Lung (tissue), 12 donors: ENCODE results near the gene DDN. TPM values are rescaled to one million over a fixed set of nuclear protein-coding genes. Genes with fewer than 3 reads are reported as not detected.
A peak's percentile ranks its signal among the peaks of the same experiment; 100 is the strongest.

Experiments used
- ATAC-seq: fragments of 200-7000 bp; cut with Tn5 transposase; one replicate; pipeline ENCODE4 v1.9.1; 2020; ENCODE audit warnings: moderate number of reproducible peaks; ENCODE audit not compliant: insufficient read depth, low FRiP score
- DNase-seq, 3 donors: peaks; one replicate each; pipeline ENCODE4 v3.0.0-alpha.2; 2013 to 2017
- H3K27ac ChIP-seq, 2 donors: one replicate each; pipeline ENCODE4 v1.5.1; 2013; ENCODE audit warnings: mild to moderate bottlenecking in 2 of 2, moderate library complexity in 2 of 2, control low read depth in 1 of 2, inconsistent platforms in 1 of 2, low read depth in 1 of 2, low read length in 1 of 2
- H3K27me3 ChIP-seq, 3 donors: one replicate each; pipeline ENCODE4 v1.5.1; 2013; ENCODE audit warnings: low read length in 2 of 3; ENCODE audit not compliant: control insufficient read depth in 3 of 3, insufficient read depth in 3 of 3
- H3K36me3 ChIP-seq, 4 donors: one replicate each; pipeline ENCODE4 v1.5.1; 2013; ENCODE audit warnings: low read length in 4 of 4, mild to moderate bottlenecking in 1 of 4, moderate library complexity in 1 of 4; ENCODE audit not compliant: control insufficient read depth in 4 of 4, insufficient read depth in 4 of 4
- H3K4me1 ChIP-seq, 5 donors: one replicate each; pipeline ENCODE4 v1.5.1; 2013; ENCODE audit warnings: low read length in 5 of 5, mild to moderate bottlenecking in 2 of 5, moderate library complexity in 1 of 5; ENCODE audit not compliant: control insufficient read depth in 5 of 5, insufficient read depth in 5 of 5
- H3K4me3 ChIP-seq: one replicate; pipeline ENCODE4 v1.5.1; 2013; ENCODE audit warnings: mild to moderate bottlenecking, control low read depth, moderate library complexity
- H3K9ac ChIP-seq, 2 donors: one replicate each; pipeline ENCODE4 v1.5.1; 2013; ENCODE audit warnings: low read length in 2 of 2, control low read depth in 1 of 2; ENCODE audit not compliant: insufficient read depth in 1 of 2
- H3K9me3 ChIP-seq, 4 donors: one replicate each; pipeline ENCODE4 v1.5.1; 2013; ENCODE audit warnings: low read length in 3 of 4, mild to moderate bottlenecking in 1 of 4, moderate library complexity in 1 of 4; ENCODE audit not compliant: control insufficient read depth in 4 of 4, insufficient read depth in 3 of 4
- WGBS, 2 donors: extraction: QIAGEN DNeasy Blood & Tissue Kit; methylation state at CpG; one replicate each; pipeline ENCODE4 v1.1.7; 2013; 5-methylcytosine and 5-hydroxymethylcytosine counted together
- polyA plus RNA-seq, 2 donors: library from polyadenylated mRNA; stranded (reverse); fragments of 200-250 nt; gene quantifications; one replicate each; pipeline ENCODE4 v1.2.1, GENCODE V29; 2013
- total RNA-seq, 2 donors: library from RNA; depleted of rRNA in 1 of 2; stranded (reverse); fragments of >200 nt in 1 of 2; gene quantifications; one replicate each; pipeline ENCODE4 v1.2.1, GENCODE V29; 2014 to 2021
- TF ChIP-seq, protein P1 (sequence below): IDR thresholded peaks from 2 replicates; pipeline ENCODE4 v1.5.1; 2012; ENCODE audit warnings: mild to moderate bottlenecking; ENCODE audit errors: control extremely low read depth, extremely low read depth
- donor health status: control.
- donor health status: control.
- donor health status: Bipolar disorder and iron deficiency.
- donor health status: healthy.
- donor health status: DM: yes; HTN: yes; CAD: no.

DDN gene
- total and polyA plus RNA-seq, 4 donors, result 0.04 to 0.12 (median 0.09) TPM

DNA sequence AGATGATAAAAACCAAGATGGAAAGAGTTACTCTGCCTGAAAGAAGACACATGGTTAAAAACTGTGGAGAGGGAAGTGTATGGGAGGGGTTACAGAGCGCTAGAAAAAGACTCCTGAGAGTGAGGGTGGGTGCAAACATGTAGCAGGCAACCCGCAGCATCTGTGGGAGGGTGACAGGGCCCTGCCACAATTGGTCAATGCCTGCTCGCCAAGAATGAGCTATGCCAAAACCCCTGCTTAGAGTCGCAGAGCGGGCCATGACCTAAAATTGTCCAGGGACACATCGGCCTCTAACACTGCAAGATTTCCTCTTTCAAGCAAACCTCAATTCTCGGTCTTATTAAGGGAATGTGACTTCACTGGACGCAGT lies 18.7 kb upstream of the DDN start:
- Histone ChIP-seq H3K4me3 (peak overlapping the region; percentile 64), H3K27ac (peak overlapping the region; percentile 91 to 94), H3K36me3 (peaks cover 14 to 20% (median 19%) of the 10 kb centered on the region in 4 donors), H3K27me3 (no peaks in the 10 kb centered on the region), H3K9me3 (no peaks in the 10 kb centered on the region), H3K9ac (peak overlapping the region; percentile 88 to 97), H3K4me1 (peaks cover 0 to 14% (median 4%) of the 10 kb centered on the region in 5 donors)
- WGBS, 2 donors, result 0 to 1% methylated on average over 8 of the region's 8 CpGs
- ATAC-seq (no peak), DNase-seq (peak in 2 of 3 donors; percentile 55 to 59)
- TF ChIP-seq, protein P1, sequence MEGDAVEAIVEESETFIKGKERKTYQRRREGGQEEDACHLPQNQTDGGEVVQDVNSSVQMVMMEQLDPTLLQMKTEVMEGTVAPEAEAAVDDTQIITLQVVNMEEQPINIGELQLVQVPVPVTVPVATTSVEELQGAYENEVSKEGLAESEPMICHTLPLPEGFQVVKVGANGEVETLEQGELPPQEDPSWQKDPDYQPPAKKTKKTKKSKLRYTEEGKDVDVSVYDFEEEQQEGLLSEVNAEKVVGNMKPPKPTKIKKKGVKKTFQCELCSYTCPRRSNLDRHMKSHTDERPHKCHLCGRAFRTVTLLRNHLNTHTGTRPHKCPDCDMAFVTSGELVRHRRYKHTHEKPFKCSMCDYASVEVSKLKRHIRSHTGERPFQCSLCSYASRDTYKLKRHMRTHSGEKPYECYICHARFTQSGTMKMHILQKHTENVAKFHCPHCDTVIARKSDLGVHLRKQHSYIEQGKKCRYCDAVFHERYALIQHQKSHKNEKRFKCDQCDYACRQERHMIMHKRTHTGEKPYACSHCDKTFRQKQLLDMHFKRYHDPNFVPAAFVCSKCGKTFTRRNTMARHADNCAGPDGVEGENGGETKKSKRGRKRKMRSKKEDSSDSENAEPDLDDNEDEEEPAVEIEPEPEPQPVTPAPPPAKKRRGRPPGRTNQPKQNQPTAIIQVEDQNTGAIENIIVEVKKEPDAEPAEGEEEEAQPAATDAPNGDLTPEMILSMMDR, result no peak

DNA sequence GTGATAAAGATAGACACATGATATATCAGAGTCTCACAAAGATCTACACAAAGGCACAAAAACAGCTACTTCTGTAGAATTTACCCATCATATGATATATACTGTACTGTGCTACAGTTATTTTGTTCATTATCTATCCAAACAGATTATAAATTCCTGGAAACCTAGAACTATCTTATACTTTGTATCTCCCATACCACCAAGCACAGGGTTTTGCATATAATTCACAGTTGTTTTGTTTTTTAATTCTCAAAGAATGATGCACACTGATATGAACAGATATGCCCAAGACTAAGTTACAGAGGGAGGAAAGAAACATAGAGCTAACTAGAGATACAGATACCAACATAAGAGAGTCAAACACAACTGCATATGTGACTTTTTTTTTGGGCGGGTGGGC lies 16.0 kb upstream of the DDN start:
- no peak for DNase-seq

DNA sequence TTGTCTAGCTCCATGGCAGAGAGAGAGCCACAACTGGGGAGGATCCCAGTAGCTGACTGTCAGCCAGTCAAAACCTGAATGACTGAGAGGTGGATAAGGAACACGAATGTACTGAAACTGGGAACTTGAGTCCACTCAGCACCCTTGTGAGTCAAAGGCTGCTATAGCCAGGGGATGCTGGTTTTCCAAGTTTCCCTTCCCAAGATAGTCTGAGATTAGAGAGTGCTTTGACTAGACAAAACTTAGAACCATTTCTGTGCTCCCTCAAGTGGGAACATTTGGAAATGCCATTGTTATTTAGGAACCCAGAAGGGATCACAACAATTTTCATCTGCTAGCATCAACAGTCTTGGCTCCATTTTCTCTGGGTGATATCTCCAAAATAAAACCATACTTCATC lies 15.4 kb upstream of the DDN start:
- peak in 2 of 3 donors; percentile 26 to 27 for DNase-seq
- TF ChIP-seq, protein P1, result no peak
- ATAC-seq, result no peak
- Histone ChIP-seq H3K9ac (no peak overlapping the region), H3K27me3 (no peaks in the 10 kb centered on the region), H3K4me1 (peaks cover 0 to 12% (median 4%) of the 10 kb centered on the region in 5 donors), H3K4me3 (no peak overlapping the region), H3K36me3 (peaks cover 9 to 17% (median 10%) of the 10 kb centered on the region in 4 donors), H3K9me3 (no peaks in the 10 kb centered on the region), H3K27ac (no peak overlapping the region)
- WGBS, 2 donors, result 71 to 81% methylated on average over 1 of the region's 1 CpG

More for the DNA sequence above, 16.0 kb upstream of the DDN start:
- no peaks in the 10 kb centered on the region for H3K9me3 ChIP-seq
- no peak overlapping the region for H3K27ac ChIP-seq
- H3K4me1 ChIP-seq, result peaks cover 0 to 14% (median 4%) of the 10 kb centered on the region in 5 donors
- TF ChIP-seq, protein P1, result no peak
- H3K4me3 ChIP-seq, result no peak overlapping the region
- ATAC-seq, result no peak
- H3K9ac ChIP-seq, result no peak overlapping the region
- no peaks in the 10 kb centered on the region for H3K27me3 ChIP-seq
- H3K36me3 ChIP-seq, result peaks cover 9 to 14% (median 9%) of the 10 kb centered on the region in 4 donors
- WGBS, 2 donors, result 86 to 98% methylated on average over 1 of the region's 1 CpG

DNA sequence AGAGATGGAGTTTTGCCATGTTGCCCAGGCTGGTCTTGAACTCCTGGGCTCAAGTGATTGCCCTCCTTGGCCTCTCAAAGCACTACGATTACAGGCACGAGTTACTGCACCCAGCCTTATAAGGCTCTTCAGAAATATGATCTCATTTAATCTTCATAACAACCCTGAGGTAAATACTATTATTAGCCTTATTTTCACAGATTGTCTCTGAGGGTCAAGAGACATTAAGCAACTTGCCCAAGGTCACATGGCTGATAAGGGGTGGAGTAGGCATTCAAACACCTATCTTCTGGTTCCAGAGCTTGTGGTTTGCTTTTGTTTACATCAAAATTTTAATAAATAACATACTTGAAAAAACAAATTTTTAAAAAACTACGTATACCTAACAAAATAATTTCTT lies 14.3 kb upstream of the DDN start:
- no peak for ATAC-seq
- 88 to 97% methylated on average over 3 of the region's 3 CpGs for WGBS, 2 donors
- no peak overlapping the region for H3K27ac ChIP-seq
- no peak for DNase-seq
- H3K36me3 ChIP-seq, result peaks cover 9 to 17% (median 11%) of the 10 kb centered on the region in 4 donors
- peaks cover 0 to 8% (median 2%) of the 10 kb centered on the region in 5 donors for H3K4me1 ChIP-seq
- H3K27me3 ChIP-seq, result no peaks in the 10 kb centered on the region
- TF ChIP-seq, protein P1, result no peak
- no peaks in the 10 kb centered on the region for H3K9me3 ChIP-seq
- H3K4me3 ChIP-seq, result no peak overlapping the region
- H3K9ac ChIP-seq, result no peak overlapping the region
